Keratinocyte (primary cell): ENCODE results near the gene APBB2. TPM values are rescaled to one million over a fixed set of nuclear protein-coding genes. Genes with fewer than 3 reads are reported as not detected.

Experiments used
- DNase-seq: peaks from one replicate; pipeline ENCODE4 v3.0.0-alpha.2; 2011; ENCODE audit warnings: low read depth, missing footprints, low spot score
- FAIRE-seq: peaks from 2 replicates; lab custom pipeline; 2011; peaks lifted over from hg19 to GRCh38; lab: Jason Lieb, UNC
- H2AFZ ChIP-seq: 2 replicates; pipeline ENCODE4 v1.6.0; 2012; ENCODE audit warnings: low read length, control low read depth, inconsistent platforms; ENCODE audit not compliant: control insufficient read depth
- H3K27ac ChIP-seq: 2 replicates; pipeline ENCODE4 v1.5.1; 2011; ENCODE audit warnings: low read length; ENCODE audit not compliant: control insufficient read depth, insufficient read depth
- H3K27me3 ChIP-seq: 3 replicates; pipeline ENCODE4 v1.6.0; 2011; ENCODE audit warnings: low read length; ENCODE audit not compliant: control insufficient read depth, insufficient read depth; ENCODE audit errors: extremely low read depth
- H3K36me3 ChIP-seq, 2 experiments: 2 replicates in 1 of 2; 3 replicates in 1 of 2; pipeline ENCODE4 v1.5.1; 2011; ENCODE audit warnings: low read length in 2 of 2, mild to moderate bottlenecking in 1 of 2; ENCODE audit not compliant: control insufficient read depth in 2 of 2, insufficient read depth in 2 of 2; ENCODE audit errors: extremely low read depth in 1 of 2
- H3K4me1 ChIP-seq: 3 replicates; pipeline ENCODE4 v1.5.1; 2011; ENCODE audit warnings: low read length; ENCODE audit not compliant: control insufficient read depth, insufficient read depth; ENCODE audit errors: extremely low read depth
- H3K4me2 ChIP-seq: 3 replicates; pipeline ENCODE4 v1.6.0; 2011; ENCODE audit warnings: low read depth, low read length; ENCODE audit not compliant: control insufficient read depth, insufficient read depth; ENCODE audit errors: extremely low read depth
- H3K4me3 ChIP-seq, 3 experiments: fragments of 200-600 bp in 1 of 3; sonication (generic) in 1 of 3; 2 replicates in 2 of 3; 3 replicates in 1 of 3; pipeline ENCODE4 v1.5.1; 2011 to 2016; ENCODE audit warnings: low read length in 3 of 3, mild to moderate bottlenecking in 3 of 3, control low read depth in 2 of 3, inconsistent platforms in 1 of 3, low read depth in 1 of 3, mixed read lengths in 1 of 3, mixed run types in 1 of 3, moderate library complexity in 1 of 3; ENCODE audit not compliant: control insufficient read depth in 2 of 3, insufficient read depth in 2 of 3; ENCODE audit errors: extremely low read depth in 1 of 3
- H3K79me2 ChIP-seq: 2 replicates; pipeline ENCODE4 v1.6.0; 2012; ENCODE audit warnings: low read length; ENCODE audit not compliant: control insufficient read depth, insufficient read depth
- H3K9ac ChIP-seq: 3 replicates; pipeline ENCODE4 v1.6.0; 2011; ENCODE audit warnings: low read length; ENCODE audit not compliant: control insufficient read depth, insufficient read depth; ENCODE audit errors: extremely low read depth
- H3K9me1 ChIP-seq: 3 replicates; pipeline ENCODE4 v1.6.0; 2011; ENCODE audit warnings: low read length; ENCODE audit not compliant: control insufficient read depth, insufficient read depth; ENCODE audit errors: extremely low read depth
- H3K9me3 ChIP-seq: 2 replicates; pipeline ENCODE4 v1.5.1; 2012; ENCODE audit warnings: low read depth, low read length; ENCODE audit not compliant: control insufficient read depth
- H4K20me1 ChIP-seq: 3 replicates; pipeline ENCODE4 v1.6.0; 2011; ENCODE audit warnings: low read length; ENCODE audit not compliant: control insufficient read depth, insufficient read depth; ENCODE audit errors: extremely low read depth
- CTCF ChIP-seq, 3 experiments: IDR thresholded peaks in 1 of 3; conservative IDR thresholded peaks in 1 of 3; optimal IDR thresholded peaks in 1 of 3; 2 replicates in 2 of 3; 3 replicates in 1 of 3; pipeline versions ENCODE3 to v1.5.1; 2011; ENCODE audit warnings: low read length in 3 of 3, mild to moderate bottlenecking in 3 of 3, moderate library complexity in 2 of 3, control low read depth in 1 of 3, inconsistent platforms in 1 of 3; ENCODE audit not compliant: insufficient read depth in 2 of 3; ENCODE audit errors: extremely low read depth in 1 of 3
- EZH2 ChIP-seq: IDR thresholded peaks from one replicate; pipeline ENCODE4 v1.6.1; 2012; ENCODE audit warnings: inconsistent platforms, mild to moderate bottlenecking, low read length, moderate library complexity
- dilution Hi-C: fragments of 300-500 bp; cut with MboI; formaldehyde crosslinking; loops from one replicate; pipeline ENCODE4 v1.7.0; 2020; ENCODE audit warnings: low sequenced_read_pairs; ENCODE audit not compliant: extremely low pct_ligation_motif_present
- polyA plus RNA-seq, 5 experiments: library from polyadenylated mRNA; depleted of rRNA in 3 of 5; stranded (reverse) in 3 of 5; stranded (forward) in 1 of 5; unstranded in 1 of 5; fragments of >200 nt; gene quantifications; 1 replicate in 1 of 5; 2 replicates in 3 of 5; 3 replicates in 1 of 5; pipeline versions ENCODE4 v1.2.1 to v1.2.3, GENCODE V29; 2011 to 2012; ENCODE audit warnings: missing spikeins in 2 of 5, low read depth in 1 of 5, low replicate concordance in 1 of 5

Gene APBB2
- polyA plus RNA-seq, 1 donor (not counting 4 experiments of a cell fraction or from before 2014, with no cell fraction given), result 57.3 TPM

- dilution Hi-C loops, result no loop called here
- DNase-seq, result no peak
- Histone ChIP-seq H3K36me3 (no peaks in the 10 kb centered on the region), H4K20me1 (no peaks in the 10 kb centered on the region), H3K4me1 (peaks cover 26% of the 10 kb centered on the region), H3K9me1 (no peaks in the 10 kb centered on the region), H3K4me2 (peak overlapping the region; percentile 99), H3K4me3 (no peak overlapping the region), H2AFZ (peak overlapping the region; percentile 100), H3K9me3 (no peaks in the 10 kb centered on the region), H3K27me3 (no peaks in the 10 kb centered on the region), H3K9ac (no peak overlapping the region), H3K27ac (no peak overlapping the region), H3K79me2 (peaks cover 19% of the 10 kb centered on the region)
- FAIRE-seq, result no peak
- TF ChIP-seq CTCF (optimal IDR thresholded peaks at IDR 0.05 in 1 of 3, IDR thresholded peaks at IDR 0.05 in 1 of 3, conservative IDR thresholded peaks at IDR 0.05 in 1 of 3; ENCODE audit: extremely low read depth in 1 of 3, insufficient read depth in 2 of 3, low read length in 3 of 3) (no peak), EZH2 (no peak)
Measured at GRCh38 chr4:41217374-41217773, 3.0 kb upstream of the APBB2 start.

GRCh38 chr4:41217020-41217333, 2.6 kb upstream of the APBB2 start:
- H3K4me2 ChIP-seq, result peak overlapping the region; percentile 99
- dilution Hi-C loops, result no loop called here
- peak overlapping the region; percentile 97 for H3K27ac ChIP-seq
- H3K9me1 ChIP-seq, result no peaks in the 10 kb centered on the region
- peak overlapping the region; percentile 62 to 94 (median 81) for H3K4me3 ChIP-seq
- H2AFZ ChIP-seq, result peak overlapping the region; percentile 100
- H3K4me1 ChIP-seq, result peaks cover 30% of the 10 kb centered on the region
- no peaks in the 10 kb centered on the region for H3K36me3 ChIP-seq
- peak overlapping the region; percentile 97 for H3K9ac ChIP-seq
- no peaks in the 10 kb centered on the region for H3K27me3 ChIP-seq
- no peaks in the 10 kb centered on the region for H3K9me3 ChIP-seq
- no peak for FAIRE-seq
- H3K79me2 ChIP-seq, result peaks cover 23% of the 10 kb centered on the region
- TF ChIP-seq EZH2 (no peak), CTCF (optimal IDR thresholded peaks at IDR 0.05 in 1 of 3, IDR thresholded peaks at IDR 0.05 in 1 of 3, conservative IDR thresholded peaks at IDR 0.05 in 1 of 3; ENCODE audit: extremely low read depth in 1 of 3, insufficient read depth in 2 of 3, low read length in 3 of 3) (no peak)
- no peak for DNase-seq
- no peaks in the 10 kb centered on the region for H4K20me1 ChIP-seq
